Measurements from ENCODE around the gene DACH1. TPM values are rescaled to one million over a fixed set of nuclear protein-coding genes. Genes with fewer than 3 reads are reported as not detected.

DACH1 gene
- total and polyA plus RNA-seq, 2 donors (not counting 3 experiments of a cell fraction or from before 2014, with no cell fraction given) = 8.6 to 28.3 TPM

- no peak for TF ChIP-seq CTCF (IDR thresholded peaks at IDR 0.05; ENCODE audit: extremely low read depth in 1 of 2, insufficient read depth in 1 of 2, low read depth in 1 of 2, low read length in 2 of 2)
- TF ChIP-seq EZH2 (IDR thresholded peaks at IDR 0.05; ENCODE audit: borderline replicate concordance, low read depth, low read length, severe bottlenecking) = no peak
- no peak for TF ChIP-seq JUN (IDR thresholded peaks at IDR 0.05; ENCODE audit: borderline replicate concordance, insufficient read depth, insufficient read length, low read depth)
- TF ChIP-seq GATA2 (IDR thresholded peaks at IDR 0.05; ENCODE audit: insufficient read depth, insufficient read length, low read depth, low read length) = no peak
- TF ChIP-seq FOS (IDR thresholded peaks at IDR 0.05; ENCODE audit: borderline replicate concordance, insufficient read depth, low read length) = no peak
- no peak for TF ChIP-seq POLR2AphosphoS5 (IDR thresholded peaks at IDR 0.05; ENCODE audit: insufficient read depth, low read depth, low read length)
- no peak for TF ChIP-seq POLR2A (IDR thresholded peaks at IDR 0.05; ENCODE audit: low read depth, low read length)
- no peak for TF ChIP-seq MYC (IDR thresholded peaks at IDR 0.05; ENCODE audit: low read depth, low read length)
- H3K36me3 ChIP-seq (ENCODE audit: control insufficient read depth in 2 of 2, extremely low read depth in 1 of 2, insufficient read depth in 2 of 2, low read length in 2 of 2) = no peaks in the 10 kb centered on the region
- no peaks in the 10 kb centered on the region for H3K27me3 ChIP-seq (ENCODE audit: control insufficient read depth in 2 of 2, insufficient read depth in 2 of 2, low read length in 2 of 2)
- dilution Hi-C loops (cut with MboI; ENCODE audit: extremely low pct_ligation_motif_present, low sequenced_read_pairs) = no loop called here
- no peak overlapping the region for H2AFZ ChIP-seq (ENCODE audit: low read depth, low read length)
- BruUV-seq (replicated peaks) = no TSS peak
- no peaks in the 10 kb centered on the region for H3K79me2 ChIP-seq (ENCODE audit: control insufficient read depth, insufficient read depth, low read length)
- no peak overlapping the region for H3K9ac ChIP-seq (replicated peaks; ENCODE audit: extremely low read depth, insufficient read depth, low read length)
- no peak for FAIRE-seq
- H3K4me3 ChIP-seq (replicated peaks in 1 of 3; ENCODE audit: insufficient read depth in 1 of 3, low read depth in 1 of 3, low read length in 3 of 3) = no peak overlapping the region
- H3K9me1 ChIP-seq (replicated peaks; ENCODE audit: control insufficient read depth, extremely low read depth, insufficient read depth, low read length) = no peaks in the 10 kb centered on the region
- no peaks in the 10 kb centered on the region for H3K9me3 ChIP-seq (replicated peaks; ENCODE audit: control insufficient read depth, insufficient read depth, low read length)
- ChIA-PET POLR2A (no interaction called here), CTCF (interaction anchor here (0.7 to 1.1 kb wide), 2 partner anchors 10 to 17 kb away, joined by 3 read pairs; no protein-coding TSS in a partner anchor)
- H3K4me2 ChIP-seq (ENCODE audit: insufficient read depth, low read length) = no peak overlapping the region
- intact Hi-C loops (cut with micrococcal nuclease) = no loop called here
- H3K27ac ChIP-seq (ENCODE audit: insufficient read depth, low read depth, low read length) = no peak overlapping the region
- H4K20me1 ChIP-seq (replicated peaks; ENCODE audit: control insufficient read depth, extremely low read depth, insufficient read depth, low read length) = no peaks in the 10 kb centered on the region
- no peaks in the 10 kb centered on the region for H3K4me1 ChIP-seq (ENCODE audit: control insufficient read depth, extremely low read depth, insufficient read depth, low read length)
- DNase-seq (ENCODE audit: low read depth, low spot score) = no peak
Observed at GRCh38 chr13:71722206-71722605, 144.8 kb downstream of the DACH1 start.

Data from endothelial cell of umbilical vein (primary cell).